Caki2 (cell line): ENCODE data around the gene KREMEN1. TPM values are rescaled to one million over a fixed set of nuclear protein-coding genes. Genes with fewer than 3 reads are reported as not detected.

Experiments used
- DNase-seq: peaks from one replicate; pipeline ENCODE4 v3.0.0-alpha.2; 2015; ENCODE audit warnings: low read depth
- in situ Hi-C: cut with HindIII; loops from 2 replicates; pipeline ENCODE4 v1.10.0; 2016; ENCODE audit warnings: low sequenced_read_pairs, low pct_unique_long_range_greater_than_20kb, mixed read lengths
- total RNA-seq: library from RNA; depleted of rRNA; stranded (reverse); fragments of >200 nt; shearing (Covaris generic); gene quantifications from 2 replicates; pipeline ENCODE4 v1.2.3, GENCODE V29; 2014; ENCODE audit warnings: low replicate concordance

Gene KREMEN1
- total RNA-seq, 1 experiment from 2014 or later: 8.4 TPM

DNA sequence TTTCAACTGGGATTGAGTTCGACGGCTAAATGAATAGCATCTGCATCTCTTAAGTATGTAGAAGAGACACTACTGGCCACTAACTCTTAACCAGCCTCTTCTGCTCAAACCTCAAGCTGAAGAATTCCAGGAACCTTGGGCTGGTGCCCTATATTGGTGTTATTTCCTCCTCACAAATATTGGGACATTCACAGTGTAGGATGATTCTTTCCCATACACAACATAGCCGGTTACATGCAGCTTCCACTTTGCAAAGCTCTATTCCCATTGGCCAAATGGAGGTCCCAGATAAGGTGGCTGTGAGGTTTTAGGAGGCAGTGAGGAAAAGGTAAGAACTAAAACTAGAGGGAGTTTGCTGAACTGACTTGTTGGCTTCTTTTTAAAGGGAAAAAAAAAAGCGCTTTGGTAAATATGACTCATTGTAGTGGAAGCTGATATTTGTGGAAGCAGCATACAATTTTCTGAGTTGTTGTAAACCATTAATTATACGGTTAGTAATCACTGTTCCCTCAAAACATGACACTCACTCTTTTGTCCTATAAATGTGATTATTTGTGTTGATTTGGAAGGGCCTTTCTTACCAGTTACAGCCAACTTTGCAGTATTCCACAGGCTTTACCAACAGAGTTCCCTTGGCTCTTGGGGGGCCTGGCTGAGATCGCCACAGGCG is 28.8 kb upstream of the KREMEN1 start:
- in situ Hi-C loops: no loop called here
- peak; percentile 59 for DNase-seq

DNA sequence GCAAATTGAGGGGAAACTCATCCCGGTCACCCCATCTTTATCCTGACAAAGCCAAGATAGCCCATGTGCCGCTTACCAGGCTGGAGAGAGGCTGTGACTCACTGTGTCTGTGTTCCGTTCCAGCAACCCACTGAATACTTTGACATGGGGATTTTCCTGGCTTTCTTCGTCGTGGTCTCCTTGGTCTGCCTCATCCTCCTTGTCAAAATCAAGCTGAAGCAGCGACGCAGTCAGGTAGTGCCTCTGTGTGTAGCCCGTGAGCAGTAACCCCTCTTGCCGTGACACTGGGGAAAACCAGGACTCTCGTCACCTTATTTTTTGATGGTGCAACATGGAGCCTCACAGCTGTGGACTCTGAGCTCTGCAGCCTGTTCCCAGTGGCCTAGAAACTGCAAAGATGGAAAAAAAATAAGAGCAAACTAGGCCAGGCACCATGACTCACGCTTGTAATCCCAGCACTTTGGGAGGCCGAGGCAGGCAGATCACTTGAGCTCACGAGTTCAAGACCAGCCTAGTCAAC is 28.1 kb upstream of the KREMEN1 start:
- DNase-seq: peak; percentile 84
- in situ Hi-C loops: no loop called here

DNA sequence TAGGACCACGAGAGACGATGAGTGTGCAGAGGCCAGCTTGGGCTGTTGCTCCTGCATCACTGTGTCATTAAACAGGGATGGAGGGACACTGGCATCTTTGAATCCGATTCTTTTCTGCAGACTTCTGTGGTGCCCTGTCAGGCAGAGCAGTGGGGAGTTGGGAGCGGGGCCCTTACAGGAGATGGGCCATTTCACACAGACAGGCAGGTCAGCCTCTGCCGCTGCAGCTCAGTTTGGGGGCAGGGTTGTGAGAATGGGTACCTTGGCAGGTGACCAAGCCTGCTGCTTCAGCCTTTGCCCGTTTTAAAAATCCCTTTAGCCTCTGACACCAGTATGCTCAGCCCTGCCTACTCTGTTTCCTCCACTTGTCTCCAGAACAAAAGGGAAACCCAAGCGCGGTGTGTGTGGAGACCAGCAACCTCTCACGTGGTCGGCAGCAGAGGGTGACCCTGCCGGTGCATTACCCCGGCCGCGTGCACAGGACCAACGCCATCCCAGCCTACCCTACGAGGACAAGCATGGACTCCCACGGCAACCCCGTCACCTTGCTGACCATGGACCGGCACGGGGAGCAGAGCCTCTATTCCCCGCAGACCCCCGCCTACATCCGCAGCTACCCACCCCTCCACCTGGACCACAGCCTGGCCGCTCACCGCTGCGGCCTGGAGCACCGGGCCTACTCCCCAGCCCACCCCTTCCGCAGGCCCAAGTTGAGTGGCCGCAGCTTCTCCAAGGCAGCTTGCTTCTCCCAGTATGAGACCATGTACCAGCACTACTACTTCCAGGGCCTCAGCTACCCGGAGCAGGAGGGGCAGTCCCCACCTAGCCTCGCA is 23.8 kb upstream of the KREMEN1 start:
- DNase-seq: no peak
- in situ Hi-C loops: no loop called here

DNA sequence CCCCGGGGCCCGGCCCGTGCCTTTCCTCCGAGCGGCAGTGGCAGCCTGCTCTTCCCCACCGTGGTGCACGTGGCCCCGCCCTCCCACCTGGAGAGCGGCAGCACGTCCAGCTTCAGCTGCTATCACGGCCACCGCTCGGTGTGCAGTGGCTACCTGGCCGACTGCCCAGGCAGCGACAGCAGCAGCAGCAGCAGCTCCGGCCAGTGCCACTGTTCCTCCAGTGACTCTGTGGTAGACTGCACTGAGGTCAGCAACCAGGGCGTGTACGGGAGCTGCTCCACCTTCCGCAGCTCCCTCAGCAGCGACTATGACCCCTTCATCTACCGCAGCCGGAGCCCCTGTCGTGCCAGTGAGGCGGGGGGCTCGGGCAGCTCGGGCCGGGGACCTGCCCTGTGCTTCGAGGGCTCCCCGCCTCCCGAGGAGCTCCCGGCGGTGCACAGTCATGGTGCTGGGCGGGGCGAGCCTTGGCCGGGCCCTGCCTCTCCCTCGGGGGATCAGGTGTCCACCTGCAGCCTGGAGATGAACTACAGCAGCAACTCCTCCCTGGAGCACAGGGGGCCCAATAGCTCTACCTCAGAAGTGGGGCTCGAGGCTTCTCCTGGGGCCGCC is 23.1 kb upstream of the KREMEN1 start:
- no peak for DNase-seq
- in situ Hi-C loops: no loop called here

DNA sequence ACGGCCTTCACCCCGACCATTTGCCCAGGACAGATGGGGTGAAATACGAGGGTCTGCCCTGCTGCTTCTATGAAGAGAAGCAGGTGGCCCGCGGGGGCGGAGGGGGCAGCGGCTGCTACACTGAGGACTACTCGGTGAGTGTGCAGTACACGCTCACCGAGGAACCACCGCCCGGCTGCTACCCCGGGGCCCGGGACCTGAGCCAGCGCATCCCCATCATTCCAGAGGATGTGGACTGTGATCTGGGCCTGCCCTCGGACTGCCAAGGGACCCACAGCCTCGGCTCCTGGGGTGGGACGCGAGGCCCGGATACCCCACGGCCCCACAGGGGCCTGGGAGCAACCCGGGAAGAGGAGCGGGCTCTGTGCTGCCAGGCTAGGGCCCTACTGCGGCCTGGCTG is 22.4 kb upstream of the KREMEN1 start:
- in situ Hi-C loops: no loop called here
- DNase-seq: no peak

DNA sequence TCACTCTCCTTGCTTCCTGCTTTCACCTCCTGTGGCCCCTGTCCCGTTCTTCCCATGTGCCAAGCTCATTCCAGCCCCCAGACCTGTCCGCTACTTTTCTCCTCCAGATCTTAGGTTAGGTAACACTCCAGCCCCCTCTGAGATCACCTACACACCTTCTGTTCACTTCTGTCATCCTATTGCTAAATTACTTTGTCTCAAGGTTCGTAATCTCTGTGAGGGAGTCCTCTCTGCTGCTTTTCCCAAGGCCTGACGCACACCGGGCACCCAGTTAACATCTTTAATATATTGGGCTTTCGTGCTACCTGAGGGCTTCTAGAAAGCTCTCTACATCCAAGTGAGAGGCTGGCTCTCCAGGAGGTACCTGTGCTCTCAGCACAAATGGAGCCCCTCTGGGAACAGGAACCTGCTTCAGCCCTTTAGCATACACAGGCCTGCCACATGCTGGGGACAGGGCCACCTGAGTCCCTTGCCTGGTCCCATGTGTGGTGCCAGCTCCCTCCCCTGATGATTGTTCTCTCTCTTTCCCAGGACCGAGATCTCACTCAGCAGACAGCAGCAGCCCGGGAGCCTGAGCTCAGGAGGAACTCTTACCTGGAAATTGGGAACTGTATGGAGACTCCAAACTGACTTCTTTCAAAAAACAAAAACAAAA is 19.7 kb upstream of the KREMEN1 start:
- in situ Hi-C loops: no loop called here
- no peak for DNase-seq

DNA sequence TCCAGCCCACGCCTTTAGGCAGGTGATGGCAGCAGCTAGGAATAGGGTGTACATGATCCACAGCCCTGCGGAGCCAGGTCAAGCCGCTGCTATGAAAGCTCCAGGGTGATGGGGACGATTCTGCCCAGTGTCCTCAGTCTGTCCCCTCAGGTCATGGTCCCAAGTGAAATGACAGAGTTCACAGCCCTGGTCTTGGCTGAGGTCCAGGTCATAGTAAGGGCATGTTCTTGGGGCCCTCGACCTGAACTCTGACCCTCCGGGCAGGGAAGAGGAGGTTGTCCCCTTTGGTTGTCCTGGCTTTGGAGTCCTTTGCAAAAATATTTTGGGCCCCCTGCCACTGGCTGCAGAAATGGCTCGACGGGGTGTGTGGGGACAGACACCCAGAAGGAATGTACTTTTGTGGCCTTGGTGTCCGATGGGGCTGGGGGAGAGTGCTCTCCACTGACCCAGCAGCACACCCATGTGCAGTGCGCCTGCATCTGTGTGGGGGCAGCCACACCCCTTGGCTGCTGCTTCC is 18.5 kb upstream of the KREMEN1 start:
- in situ Hi-C loops: no loop called here
- DNase-seq: no peak

DNA sequence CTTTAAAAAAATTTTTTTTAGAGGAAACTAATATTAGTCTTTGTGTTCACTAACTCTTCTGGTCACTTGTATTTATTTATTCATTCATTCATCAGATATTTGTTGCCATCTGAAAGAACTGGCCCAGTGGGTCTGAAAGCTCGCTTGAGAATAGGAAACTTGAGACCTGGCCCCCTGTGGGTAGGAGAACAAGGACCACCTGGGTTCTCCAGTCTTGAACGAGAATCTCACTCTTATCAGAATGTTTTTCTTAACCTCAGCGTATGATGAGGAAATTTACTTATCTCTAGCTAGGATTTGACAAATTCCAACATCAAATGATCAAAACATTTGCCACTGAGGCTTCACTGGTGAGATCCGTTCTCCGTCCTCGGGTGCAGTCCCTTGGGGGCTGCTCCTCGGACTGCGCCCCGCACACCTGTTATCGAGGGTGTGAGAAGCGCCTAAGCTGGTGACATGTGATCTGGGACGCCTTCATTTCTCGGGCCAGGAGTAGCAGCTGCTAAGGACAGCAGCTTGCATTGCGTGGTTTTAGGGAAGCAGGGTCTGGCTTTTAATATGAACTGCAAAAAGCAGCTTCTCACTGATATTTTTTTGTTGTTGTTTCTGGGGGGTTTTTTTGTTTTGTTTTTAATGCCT is 17.5 kb upstream of the KREMEN1 start:
- no peak for DNase-seq
- in situ Hi-C loops: no loop called here

DNA sequence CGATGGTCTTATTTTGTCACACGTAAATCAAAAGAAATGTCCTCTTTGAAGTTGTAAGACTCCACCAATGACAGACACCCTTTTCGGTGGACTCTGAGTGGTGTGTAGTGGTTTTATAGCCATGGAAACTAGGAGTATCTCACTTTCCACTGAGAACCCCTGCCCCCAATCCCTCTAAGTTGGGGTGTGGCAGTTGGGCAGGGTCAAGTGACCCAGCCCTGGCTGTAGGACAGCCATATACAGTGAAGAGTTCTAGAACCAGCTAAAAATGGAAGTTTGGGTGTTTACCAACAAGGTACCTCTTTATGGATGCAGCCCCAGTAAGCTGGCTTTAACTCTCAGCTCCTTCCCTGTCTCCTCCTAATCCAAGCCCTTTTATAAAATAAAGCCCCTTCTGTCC is 16.4 kb upstream of the KREMEN1 start:
- no peak for DNase-seq
- in situ Hi-C loops: no loop called here

DNA sequence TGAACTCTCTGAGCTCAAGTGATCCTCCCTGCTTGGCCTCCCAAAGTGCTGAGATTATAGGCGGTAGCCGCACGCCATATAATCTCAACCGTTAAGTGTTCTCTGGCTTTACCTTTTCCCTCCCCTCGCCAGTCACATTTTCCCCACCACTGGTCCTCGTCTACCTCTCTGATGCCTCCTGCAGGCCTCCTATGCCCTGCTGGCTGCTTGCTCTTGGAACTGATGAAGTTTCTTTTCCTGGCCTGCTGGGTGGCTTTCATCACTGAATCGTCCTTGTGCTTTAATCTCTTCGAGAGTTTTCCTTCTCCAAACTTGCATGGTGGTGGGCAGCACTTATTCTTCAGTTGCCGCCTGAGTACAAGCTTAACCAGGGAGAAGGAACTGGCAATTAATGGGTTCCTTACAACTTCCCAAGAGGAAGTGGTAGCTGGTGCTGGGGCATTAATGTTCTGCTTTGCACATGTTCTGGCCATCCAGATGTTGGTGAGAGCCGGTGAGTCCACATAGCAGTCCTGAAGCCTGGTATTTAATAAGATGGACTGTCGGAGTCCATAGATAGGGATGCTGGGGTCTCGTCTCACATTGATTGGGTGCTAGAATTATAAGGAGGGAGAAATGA is 12.5 kb upstream of the KREMEN1 start:
- DNase-seq: no peak
- in situ Hi-C loops: no loop called here

DNA sequence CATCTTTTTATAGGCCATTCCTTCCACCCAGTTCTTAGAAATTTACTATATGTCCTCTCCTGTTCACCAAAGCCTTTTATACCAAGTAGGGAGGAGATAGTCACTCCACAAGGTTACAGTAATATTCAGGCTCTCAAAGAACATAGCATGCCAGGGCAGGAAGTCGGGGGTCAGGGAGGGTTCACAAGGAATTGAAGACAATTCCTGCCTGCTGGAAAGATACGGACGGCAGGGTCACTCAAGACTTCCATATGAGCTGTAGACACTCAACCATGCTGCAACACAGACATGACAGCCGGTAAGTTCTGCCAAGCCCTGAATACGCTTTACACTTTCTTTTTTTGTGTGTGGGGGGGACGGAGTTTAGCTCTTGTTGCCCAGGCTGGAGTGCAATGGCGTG is 11.9 kb upstream of the KREMEN1 start:
- DNase-seq: no peak
- in situ Hi-C loops: no loop called here

DNA sequence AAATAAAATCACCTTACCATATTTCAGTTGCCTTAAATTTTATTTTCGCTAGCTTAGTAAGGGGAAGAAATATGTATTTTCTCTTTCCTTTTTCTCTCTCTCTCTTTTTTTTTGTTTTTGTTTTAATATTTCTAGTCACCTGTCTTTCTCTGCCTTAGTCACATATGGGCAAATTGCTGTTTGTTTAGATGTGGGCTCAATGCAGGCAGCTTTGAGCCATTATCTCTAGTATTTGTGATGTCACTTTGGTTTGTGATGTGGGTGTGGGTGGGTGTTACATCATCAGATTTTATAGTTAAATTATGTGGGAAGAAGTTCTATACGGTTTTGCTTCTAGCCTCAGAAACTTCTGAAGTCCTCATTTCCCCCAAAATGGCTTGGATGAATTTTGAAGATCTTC is 11.1 kb upstream of the KREMEN1 start, which contains the start of gene C22orf31:
Gene C22orf31, minus strand, starts transcription at position 59 of the 400 bp plus-strand sequence. Its CDS starts 39 bp downstream, at position 20.
- no peak for DNase-seq
- in situ Hi-C loops: no loop called here

DNA sequence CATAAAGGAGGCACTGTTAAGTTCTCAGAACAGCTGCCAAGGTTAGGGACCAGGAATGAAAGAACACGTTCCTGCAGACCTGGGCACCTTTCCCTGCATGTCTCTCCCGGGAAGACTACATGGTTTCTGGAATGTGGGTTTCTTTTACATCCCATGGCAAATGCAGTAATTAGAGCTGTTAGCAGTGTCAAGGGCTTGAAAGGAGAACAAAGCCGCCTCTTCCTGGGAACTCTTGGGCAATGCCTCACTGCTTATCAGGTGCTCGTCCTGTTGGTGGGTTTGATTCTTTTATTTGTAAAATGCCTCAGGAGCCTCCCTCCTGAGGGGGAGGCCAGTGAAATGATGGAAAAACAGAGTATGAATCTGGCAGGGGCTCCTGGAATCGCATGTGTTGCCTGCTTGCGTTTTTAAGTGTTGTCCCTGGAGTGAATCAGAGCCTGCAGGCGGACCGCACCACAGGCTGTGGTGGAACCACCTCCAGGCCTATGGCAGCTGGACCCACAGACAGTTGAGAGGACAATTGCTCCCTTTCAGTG is 10.5 kb upstream of the KREMEN1 start:
- in situ Hi-C loops: no loop called here
- no peak for DNase-seq

DNA sequence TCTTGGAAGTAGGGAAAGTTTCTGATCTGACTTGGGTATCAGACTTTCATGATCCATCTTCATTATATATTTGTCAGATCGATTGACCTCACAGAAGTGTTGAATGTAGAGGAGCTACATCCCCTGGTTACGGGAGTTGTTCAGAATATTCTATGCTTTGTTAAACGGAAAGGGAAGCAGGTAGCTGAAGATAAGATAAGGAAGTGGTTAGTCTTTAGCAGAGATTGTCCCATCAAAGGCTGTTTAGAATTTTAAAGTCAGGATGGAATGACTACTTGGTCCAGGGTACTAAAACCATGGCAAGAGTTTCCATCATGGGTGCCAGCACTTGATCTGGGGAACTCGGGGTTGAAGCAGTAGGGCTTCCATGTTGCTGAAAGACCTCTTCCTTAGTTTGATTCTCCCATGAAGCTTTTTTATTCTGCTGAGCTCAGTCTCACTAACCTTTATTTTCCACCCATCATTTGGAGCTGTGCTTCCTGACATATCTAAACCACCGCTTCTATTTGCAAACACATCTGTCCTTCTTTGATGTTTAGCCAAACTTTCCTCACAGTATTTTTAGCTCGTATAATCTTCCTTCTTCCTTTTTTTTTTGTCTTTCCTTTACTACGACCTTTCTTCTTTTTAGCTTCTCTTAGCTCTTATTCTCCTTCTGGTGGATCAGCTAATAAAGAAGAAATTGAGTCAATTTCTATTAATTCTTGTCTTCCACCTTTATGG is 7.2 kb upstream of the KREMEN1 start:
- in situ Hi-C loops: no loop called here

DNA sequence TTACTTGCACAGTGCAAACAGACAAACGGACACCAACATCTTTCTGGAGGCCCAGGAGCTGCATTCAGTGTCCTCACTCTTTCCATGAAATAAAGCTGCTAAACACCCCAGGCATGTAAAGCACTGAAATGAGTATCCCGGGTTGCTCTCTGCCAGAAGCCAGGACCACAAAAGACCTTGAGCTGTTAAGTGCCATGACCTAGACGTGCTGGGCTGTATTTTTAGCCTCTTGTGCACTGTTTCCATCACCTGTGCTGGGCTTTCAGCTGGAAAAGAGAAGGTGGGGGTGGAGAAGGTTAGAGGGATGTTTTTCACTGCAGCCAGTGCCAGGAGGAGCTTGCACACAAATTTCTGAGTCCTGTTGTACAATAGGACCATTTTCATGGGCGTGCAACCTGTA is 3.4 kb upstream of the KREMEN1 start:
- in situ Hi-C loops: no loop called here
- no peak for DNase-seq

More for the DNA sequence above, 7.2 kb upstream of the KREMEN1 start:
- no peak for DNase-seq

DNA sequence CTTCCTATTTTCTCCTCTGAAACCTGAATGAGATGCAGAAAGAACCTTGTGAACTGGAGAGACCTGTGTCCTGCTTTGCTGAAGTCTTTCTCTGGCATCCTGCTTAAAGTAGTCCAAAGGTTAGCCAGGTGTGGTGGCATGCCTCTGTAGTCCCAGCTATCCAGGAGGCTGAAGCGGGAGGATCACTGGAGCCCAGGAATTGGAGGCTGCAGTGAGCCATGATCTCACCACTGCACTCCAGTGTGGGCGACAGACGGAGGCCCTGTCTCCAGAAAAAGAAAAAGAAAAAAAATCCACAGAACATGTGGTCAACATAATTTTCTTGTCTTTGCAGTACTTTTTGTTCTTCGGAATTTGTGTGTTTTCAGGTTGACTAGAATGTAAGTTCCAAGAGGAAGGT is 2.3 kb upstream of the KREMEN1 start:
- no peak for DNase-seq
- in situ Hi-C loops: no loop called here
